ENCODE measurements around the gene GPRIN2.
"Not testable (repeated sequence)": the region's sequence is repeated elsewhere in the genome, so short reads cannot be mapped to it uniquely, and the experiment has no call there.

GRCh38 chr10:46579378-46579777 lies 22.9 kb upstream of the GPRIN2 start:
- TF ChIP-seq CTCF (conservative IDR thresholded peaks at IDR 0.05); ZFX (IDR thresholded peaks at IDR 0.05): not testable (repeated sequence)

Measured in C4-2B (cell line).